Measurements from ENCODE around the gene B3GAT2.

The B3GAT2 gene

GRCh38 chr6:70956451-70957283, at the start of gene B3GAT2:
B3GAT2 (minus strand) TSS chr6:70957060; CDS start chr6:70956429, 631 bp downstream.
- Histone ChIP-seq H3K9me3 (ENCODE audit: control insufficient read depth in 1 of 2, low read length in 2 of 2) (no peaks in the 10 kb centered on the region), H3K27me3 (ENCODE audit: control insufficient read depth in 1 of 2, insufficient read depth in 2 of 2, low read length in 2 of 2) (peaks cover 40 to 42% of the 10 kb centered on the region in 2 donors), H3K36me3 (ENCODE audit: control insufficient read depth in 1 of 2, insufficient read depth in 2 of 2, low read length in 2 of 2) (no peaks in the 10 kb centered on the region), H3K4me1 (ENCODE audit: control insufficient read depth in 1 of 2, insufficient read depth in 2 of 2, low read length in 2 of 2) (peaks cover 0 to 11% of the 10 kb centered on the region in 2 donors), H3K9ac (ENCODE audit: low read depth in 1 of 2, low read length in 2 of 2) (no peak within 1 kb of the TSS), H3K4me3 (ENCODE audit: low read depth in 1 of 2, low read length in 2 of 2) (peak within 1 kb of the TSS; percentile 68), H3K27ac (ENCODE audit: low read depth, low read length) (no peak within 1 kb of the TSS)

GRCh38 chr6:70998148-70998547, 41.3 kb upstream of the B3GAT2 start:
- Histone ChIP-seq H3K9me3 (ENCODE audit: control insufficient read depth in 1 of 2, low read length in 2 of 2) (no peaks in the 10 kb centered on the region), H3K4me1 (ENCODE audit: control insufficient read depth in 1 of 2, insufficient read depth in 2 of 2, low read length in 2 of 2) (no peaks in the 10 kb centered on the region), H3K4me3 (ENCODE audit: low read depth in 1 of 2, low read length in 2 of 2) (no peak overlapping the region), H3K36me3 (ENCODE audit: control insufficient read depth in 1 of 2, insufficient read depth in 2 of 2, low read length in 2 of 2) (no peaks in the 10 kb centered on the region), H3K9ac (ENCODE audit: low read depth in 1 of 2, low read length in 2 of 2) (no peak overlapping the region), H3K27me3 (ENCODE audit: control insufficient read depth in 1 of 2, insufficient read depth in 2 of 2, low read length in 2 of 2) (no peaks in the 10 kb centered on the region), H3K27ac (ENCODE audit: low read depth, low read length) (no peak overlapping the region)

GRCh38 chr6:70997379-70997778, 40.5 kb upstream of the B3GAT2 start:
- Histone ChIP-seq H3K4me3 (ENCODE audit: low read depth in 1 of 2, low read length in 2 of 2) (no peak overlapping the region), H3K27me3 (ENCODE audit: control insufficient read depth in 1 of 2, insufficient read depth in 2 of 2, low read length in 2 of 2) (no peaks in the 10 kb centered on the region), H3K27ac (ENCODE audit: low read depth, low read length) (no peak overlapping the region), H3K36me3 (ENCODE audit: control insufficient read depth in 1 of 2, insufficient read depth in 2 of 2, low read length in 2 of 2) (no peaks in the 10 kb centered on the region), H3K9me3 (ENCODE audit: control insufficient read depth in 1 of 2, low read length in 2 of 2) (no peaks in the 10 kb centered on the region), H3K4me1 (ENCODE audit: control insufficient read depth in 1 of 2, insufficient read depth in 2 of 2, low read length in 2 of 2) (no peaks in the 10 kb centered on the region), H3K9ac (ENCODE audit: low read depth in 1 of 2, low read length in 2 of 2) (no peak overlapping the region)

GRCh38 chr6:70996106-70996505, 39.2 kb upstream of the B3GAT2 start:
- Histone ChIP-seq H3K4me3 (ENCODE audit: low read depth in 1 of 2, low read length in 2 of 2) (no peak overlapping the region), H3K9ac (ENCODE audit: low read depth in 1 of 2, low read length in 2 of 2) (no peak overlapping the region), H3K4me1 (ENCODE audit: control insufficient read depth in 1 of 2, insufficient read depth in 2 of 2, low read length in 2 of 2) (no peaks in the 10 kb centered on the region), H3K9me3 (ENCODE audit: control insufficient read depth in 1 of 2, low read length in 2 of 2) (no peaks in the 10 kb centered on the region), H3K36me3 (ENCODE audit: control insufficient read depth in 1 of 2, insufficient read depth in 2 of 2, low read length in 2 of 2) (no peaks in the 10 kb centered on the region), H3K27ac (ENCODE audit: low read depth, low read length) (no peak overlapping the region), H3K27me3 (ENCODE audit: control insufficient read depth in 1 of 2, insufficient read depth in 2 of 2, low read length in 2 of 2) (no peaks in the 10 kb centered on the region)

GRCh38 chr6:70995411-70995810, 38.6 kb upstream of the B3GAT2 start:
- Histone ChIP-seq H3K27ac (ENCODE audit: low read depth, low read length) (no peak overlapping the region), H3K27me3 (ENCODE audit: control insufficient read depth in 1 of 2, insufficient read depth in 2 of 2, low read length in 2 of 2) (no peaks in the 10 kb centered on the region), H3K4me1 (ENCODE audit: control insufficient read depth in 1 of 2, insufficient read depth in 2 of 2, low read length in 2 of 2) (no peaks in the 10 kb centered on the region), H3K36me3 (ENCODE audit: control insufficient read depth in 1 of 2, insufficient read depth in 2 of 2, low read length in 2 of 2) (no peaks in the 10 kb centered on the region), H3K9me3 (ENCODE audit: control insufficient read depth in 1 of 2, low read length in 2 of 2) (no peaks in the 10 kb centered on the region), H3K4me3 (ENCODE audit: low read depth in 1 of 2, low read length in 2 of 2) (no peak overlapping the region), H3K9ac (ENCODE audit: low read depth in 1 of 2, low read length in 2 of 2) (no peak overlapping the region)

GRCh38 chr6:70991253-70991652, 34.4 kb upstream of the B3GAT2 start:
- Histone ChIP-seq H3K36me3 (ENCODE audit: control insufficient read depth in 1 of 2, insufficient read depth in 2 of 2, low read length in 2 of 2) (no peaks in the 10 kb centered on the region), H3K4me3 (ENCODE audit: low read depth in 1 of 2, low read length in 2 of 2) (no peak overlapping the region), H3K9me3 (ENCODE audit: control insufficient read depth in 1 of 2, low read length in 2 of 2) (no peaks in the 10 kb centered on the region), H3K4me1 (ENCODE audit: control insufficient read depth in 1 of 2, insufficient read depth in 2 of 2, low read length in 2 of 2) (no peaks in the 10 kb centered on the region), H3K27me3 (ENCODE audit: control insufficient read depth in 1 of 2, insufficient read depth in 2 of 2, low read length in 2 of 2) (no peaks in the 10 kb centered on the region), H3K27ac (ENCODE audit: low read depth, low read length) (no peak overlapping the region), H3K9ac (ENCODE audit: low read depth in 1 of 2, low read length in 2 of 2) (no peak overlapping the region)

GRCh38 chr6:70985156-70985555, 28.3 kb upstream of the B3GAT2 start:
- H3K27ac ChIP-seq (ENCODE audit: low read depth, low read length) = no peak overlapping the region
- H3K36me3 ChIP-seq (ENCODE audit: control insufficient read depth in 1 of 2, insufficient read depth in 2 of 2, low read length in 2 of 2) = no peaks in the 10 kb centered on the region
- H3K9me3 ChIP-seq (ENCODE audit: control insufficient read depth in 1 of 2, low read length in 2 of 2) = no peaks in the 10 kb centered on the region
- no peak overlapping the region for H3K4me3 ChIP-seq (ENCODE audit: low read depth in 1 of 2, low read length in 2 of 2)
- no peak overlapping the region for H3K9ac ChIP-seq (ENCODE audit: low read depth in 1 of 2, low read length in 2 of 2)
- H3K27me3 ChIP-seq (ENCODE audit: control insufficient read depth in 1 of 2, insufficient read depth in 2 of 2, low read length in 2 of 2) = no peaks in the 10 kb centered on the region
- H3K4me1 ChIP-seq (ENCODE audit: control insufficient read depth in 1 of 2, insufficient read depth in 2 of 2, low read length in 2 of 2) = no peaks in the 10 kb centered on the region

GRCh38 chr6:70982747-70983146, 25.9 kb upstream of the B3GAT2 start:
- H3K27me3 ChIP-seq (ENCODE audit: control insufficient read depth in 1 of 2, insufficient read depth in 2 of 2, low read length in 2 of 2) = no peaks in the 10 kb centered on the region
- H3K27ac ChIP-seq (ENCODE audit: low read depth, low read length) = no peak overlapping the region
- no peaks in the 10 kb centered on the region for H3K9me3 ChIP-seq (ENCODE audit: control insufficient read depth in 1 of 2, low read length in 2 of 2)
- H3K4me3 ChIP-seq (ENCODE audit: low read depth in 1 of 2, low read length in 2 of 2) = no peak overlapping the region
- no peak overlapping the region for H3K9ac ChIP-seq (ENCODE audit: low read depth in 1 of 2, low read length in 2 of 2)
- no peaks in the 10 kb centered on the region for H3K4me1 ChIP-seq (ENCODE audit: control insufficient read depth in 1 of 2, insufficient read depth in 2 of 2, low read length in 2 of 2)
- no peaks in the 10 kb centered on the region for H3K36me3 ChIP-seq (ENCODE audit: control insufficient read depth in 1 of 2, insufficient read depth in 2 of 2, low read length in 2 of 2)

GRCh38 chr6:70980727-70981126, 23.9 kb upstream of the B3GAT2 start:
- no peak overlapping the region for H3K4me3 ChIP-seq (ENCODE audit: low read depth in 1 of 2, low read length in 2 of 2)
- H3K9ac ChIP-seq (ENCODE audit: low read depth in 1 of 2, low read length in 2 of 2) = no peak overlapping the region
- no peaks in the 10 kb centered on the region for H3K4me1 ChIP-seq (ENCODE audit: control insufficient read depth in 1 of 2, insufficient read depth in 2 of 2, low read length in 2 of 2)
- H3K36me3 ChIP-seq (ENCODE audit: control insufficient read depth in 1 of 2, insufficient read depth in 2 of 2, low read length in 2 of 2) = no peaks in the 10 kb centered on the region
- H3K9me3 ChIP-seq (ENCODE audit: control insufficient read depth in 1 of 2, low read length in 2 of 2) = no peaks in the 10 kb centered on the region
- H3K27ac ChIP-seq (ENCODE audit: low read depth, low read length) = no peak overlapping the region
- H3K27me3 ChIP-seq (ENCODE audit: control insufficient read depth in 1 of 2, insufficient read depth in 2 of 2, low read length in 2 of 2) = no peaks in the 10 kb centered on the region

- Histone ChIP-seq H3K27me3 (ENCODE audit: control insufficient read depth in 1 of 2, insufficient read depth in 2 of 2, low read length in 2 of 2) (no peaks in the 10 kb centered on the region), H3K27ac (ENCODE audit: low read depth, low read length) (no peak overlapping the region), H3K9me3 (ENCODE audit: control insufficient read depth in 1 of 2, low read length in 2 of 2) (no peaks in the 10 kb centered on the region), H3K4me3 (ENCODE audit: low read depth in 1 of 2, low read length in 2 of 2) (no peak overlapping the region), H3K36me3 (ENCODE audit: control insufficient read depth in 1 of 2, insufficient read depth in 2 of 2, low read length in 2 of 2) (no peaks in the 10 kb centered on the region), H3K4me1 (ENCODE audit: control insufficient read depth in 1 of 2, insufficient read depth in 2 of 2, low read length in 2 of 2) (no peaks in the 10 kb centered on the region), H3K9ac (ENCODE audit: low read depth in 1 of 2, low read length in 2 of 2) (no peak overlapping the region)
Measured at GRCh38 chr6:70973604-70974003, 16.7 kb upstream of the B3GAT2 start.

Data from duodenal mucosa (tissue), 2 donors.